GM19328 (cell line): ENCODE data around the gene STOM.

Source experiments
- ATAC-seq: cut with Tn5 transposase; IDR thresholded peaks from one replicate; pipeline ENCODE4 v1.9.1; 2021; ENCODE audit warnings: mild to moderate bottlenecking, moderate library complexity; ENCODE audit not compliant: unreplicated experiment

STOM gene

DNA sequence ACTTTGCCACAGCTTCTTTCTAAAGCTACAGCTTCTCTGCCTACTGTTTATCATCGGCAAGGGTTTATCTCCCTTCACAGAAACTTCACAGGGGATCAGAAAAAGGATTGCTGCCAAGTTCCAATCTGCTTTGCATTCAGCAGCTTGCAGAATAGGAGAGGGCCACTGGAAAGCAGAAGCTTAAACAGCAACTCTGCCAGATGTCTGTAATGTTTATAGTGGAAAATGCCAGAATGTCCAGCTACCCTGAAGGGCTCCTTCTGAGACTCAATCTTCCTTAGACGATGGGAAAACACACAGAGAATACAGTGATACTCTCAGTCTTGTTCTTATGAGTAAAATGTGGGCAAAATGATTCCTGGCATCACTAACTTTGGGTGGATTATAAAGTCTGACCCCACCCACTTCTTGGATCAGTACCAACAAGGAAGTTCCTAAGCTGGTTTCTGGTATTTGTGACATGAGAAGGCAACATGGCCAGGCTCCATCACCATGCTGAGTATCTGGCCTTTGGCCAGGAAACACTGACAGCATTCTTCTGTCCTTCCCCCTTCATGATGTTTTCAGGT lies 19.0 kb downstream of the STOM start:
- no peak for ATAC-seq

DNA sequence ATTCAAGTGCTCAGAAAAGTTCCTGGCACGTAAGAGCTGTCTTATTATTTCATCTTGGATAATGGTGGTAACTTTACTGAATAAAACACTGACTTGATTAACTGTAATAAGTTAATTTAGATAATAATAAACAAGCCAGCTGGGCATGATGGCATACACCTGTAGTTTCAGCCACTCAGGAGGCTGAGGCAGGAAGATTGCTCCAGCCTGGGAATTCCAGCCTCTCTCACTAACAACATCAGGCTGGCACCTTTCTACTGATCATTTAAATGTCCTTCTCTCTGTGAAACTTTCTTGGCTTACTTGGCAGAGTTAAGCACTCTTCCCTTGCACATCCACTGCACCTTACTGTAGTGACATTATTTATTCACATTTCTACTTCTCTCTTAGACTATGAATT lies 20.0 kb downstream of the STOM start:
- ATAC-seq = no peak

DNA sequence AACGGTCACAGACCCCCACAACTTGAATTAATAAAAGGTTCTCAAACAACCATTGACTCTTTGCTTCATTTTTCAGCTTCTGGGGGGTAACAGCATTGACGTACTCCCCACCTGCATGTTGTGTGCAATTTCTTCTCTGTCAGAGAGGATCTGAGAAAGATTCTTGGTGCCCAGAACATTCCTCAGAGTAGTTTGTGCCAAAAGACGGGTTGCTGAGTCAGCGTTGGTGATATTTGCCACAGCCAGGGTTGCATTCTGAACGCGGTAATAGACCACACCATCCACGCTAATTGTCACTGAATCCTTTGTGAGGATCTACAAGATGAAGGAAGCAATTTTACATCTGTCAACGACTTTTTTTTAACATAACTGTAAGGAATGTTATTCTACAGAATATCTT lies 21.0 kb downstream of the STOM start:
- no peak for ATAC-seq

- no peak for ATAC-seq
These were observed 21.8 kb downstream of the STOM start for GRCh38 chr9:121348221-121348620.

DNA sequence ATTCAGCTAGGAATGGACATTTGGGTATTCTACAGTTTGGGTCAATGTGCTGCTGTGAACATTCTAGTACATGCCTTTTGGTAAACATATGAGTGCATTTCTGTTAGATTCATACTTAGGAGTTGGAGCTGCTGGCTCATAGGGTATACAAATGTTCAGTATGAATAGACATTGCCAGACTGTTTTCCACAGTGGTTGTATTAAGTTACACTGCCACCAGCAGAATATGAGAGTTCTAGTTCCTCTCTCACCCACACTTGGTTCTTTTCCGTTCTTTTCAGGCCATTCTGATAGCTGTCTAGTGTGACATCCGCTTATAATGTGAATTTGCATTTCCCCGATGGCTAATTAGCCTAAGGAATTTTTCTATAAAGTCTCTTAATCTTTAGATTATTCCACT lies 25.0 kb downstream of the STOM start:
- no peak for ATAC-seq

GRCh38 chr9:121344184-121344583 lies 25.9 kb downstream of the STOM start:
- no peak for ATAC-seq

- no peak for ATAC-seq
These were observed 29.2 kb downstream of the STOM start for GRCh38 chr9:121340676-121341392.

DNA sequence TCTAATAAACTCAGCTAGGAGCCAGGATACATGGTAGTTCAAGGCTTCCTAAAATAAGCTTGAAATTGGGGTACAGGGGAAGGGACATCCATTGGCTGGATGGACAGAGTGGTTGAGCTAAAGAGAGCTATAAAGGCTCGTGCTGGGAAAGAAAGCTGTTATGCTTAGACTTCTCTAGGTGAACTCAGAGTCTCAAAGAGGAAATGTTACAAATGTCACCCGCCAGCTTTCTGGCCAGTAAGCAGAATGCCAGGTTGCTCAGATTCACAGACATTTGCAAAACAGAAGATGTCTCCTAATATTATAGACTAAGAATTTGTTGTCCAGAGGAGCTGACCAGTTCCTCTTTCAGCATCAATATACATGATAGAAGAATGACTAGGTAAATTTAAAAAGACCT lies 30.6 kb downstream of the STOM start:
- ATAC-seq = no peak

- ATAC-seq = no peak
These were observed 33.4 kb downstream of the STOM start for GRCh38 chr9:121336665-121337064.

- ATAC-seq = no peak
These were observed 35.9 kb downstream of the STOM start for GRCh38 chr9:121333950-121334773.

GRCh38 chr9:121331992-121332685 lies 37.9 kb downstream of the STOM start:
- ATAC-seq = no peak

DNA sequence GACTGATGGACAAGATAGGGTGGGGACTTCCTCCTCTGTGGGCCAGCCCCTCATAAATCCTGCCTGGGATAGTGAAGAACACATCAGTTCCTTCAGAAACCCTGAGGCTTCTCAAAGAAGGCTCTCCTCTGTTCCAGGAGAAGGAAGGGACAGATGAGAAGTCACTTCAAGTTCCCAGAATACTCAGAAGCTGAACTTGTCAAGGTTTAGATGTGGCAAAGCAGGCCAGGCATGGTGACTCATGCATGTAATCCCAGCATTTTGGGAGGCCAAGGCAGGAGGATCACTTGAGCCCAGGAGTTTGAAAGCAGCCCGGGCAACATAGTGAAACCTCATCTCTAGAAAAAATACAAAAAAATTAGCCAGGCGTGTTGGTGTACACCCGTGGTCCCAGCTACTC lies 38.5 kb downstream of the STOM start:
- ATAC-seq = no peak

GRCh38 chr9:121328876-121329681 lies 41.0 kb downstream of the STOM start:
- no peak for ATAC-seq

GRCh38 chr9:121328476-121328875 lies 41.6 kb downstream of the STOM start:
- ATAC-seq = no peak

DNA sequence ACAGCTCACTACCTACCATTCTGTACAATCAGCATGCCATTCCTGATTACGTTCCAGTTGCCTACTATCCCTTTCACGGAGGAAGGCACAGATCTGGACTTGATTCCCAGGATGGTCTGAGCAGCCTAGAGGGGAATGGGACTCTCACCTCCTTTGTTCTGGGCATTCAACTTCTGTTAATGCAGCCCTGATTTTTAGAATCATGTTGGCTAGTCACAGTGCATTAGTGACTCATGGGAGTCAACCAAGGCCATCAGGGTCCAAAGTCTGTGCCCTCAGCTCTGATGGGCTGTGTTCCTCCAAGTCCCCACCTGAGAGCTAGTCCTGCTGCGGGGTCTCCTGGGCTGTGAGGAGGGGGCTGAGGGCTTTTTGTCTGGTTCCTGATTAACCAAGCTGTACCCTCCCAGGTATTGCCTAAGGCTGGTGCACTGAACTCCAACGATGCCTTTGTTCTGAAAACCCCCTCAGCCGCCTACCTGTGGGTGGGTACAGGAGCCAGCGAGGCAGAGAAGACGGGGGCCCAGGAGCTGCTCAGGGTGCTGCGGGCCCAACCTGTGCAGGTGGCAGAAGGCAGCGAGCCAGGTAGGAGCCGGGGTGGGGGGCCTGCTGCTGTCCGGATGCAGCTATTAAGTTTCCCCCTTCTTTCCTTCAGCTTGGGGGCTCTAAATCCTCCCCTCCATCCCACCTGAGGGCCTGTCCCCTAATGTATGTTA lies 43.0 kb downstream of the STOM start:
- ATAC-seq = no peak

DNA sequence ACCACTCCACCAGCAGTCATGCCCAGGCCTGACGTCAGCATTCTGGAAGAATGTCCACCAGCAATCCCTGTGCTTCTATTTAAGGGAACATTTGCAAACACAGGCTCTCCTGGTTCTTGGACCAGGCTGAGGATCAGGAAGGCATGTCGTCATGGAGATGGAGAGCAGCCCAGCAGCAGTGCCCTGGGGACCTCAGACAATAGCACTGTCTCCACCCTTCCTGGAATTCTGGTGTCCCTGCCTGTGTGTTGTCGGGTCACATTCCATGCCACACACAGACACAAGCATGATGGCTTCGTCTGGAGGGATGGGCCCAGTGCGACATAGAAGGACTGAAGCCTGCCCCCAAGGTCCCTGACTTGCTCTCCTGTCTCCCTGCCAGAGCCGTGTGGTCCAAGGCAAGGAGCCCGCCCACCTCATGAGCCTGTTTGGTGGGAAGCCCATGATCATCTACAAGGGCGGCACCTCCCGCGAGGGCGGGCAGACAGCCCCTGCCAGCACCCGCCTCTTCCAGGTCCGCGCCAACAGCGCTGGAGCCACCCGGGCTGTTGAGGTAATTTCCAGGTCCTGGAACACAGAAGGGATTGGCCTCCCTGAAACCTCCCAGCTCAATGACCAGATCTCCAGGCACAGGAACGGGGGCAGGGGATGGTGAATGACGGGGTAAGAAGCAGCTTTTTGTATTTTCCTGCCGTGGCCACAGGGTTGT lies 43.8 kb downstream of the STOM start:
- ATAC-seq = no peak

- no peak for ATAC-seq
These were observed 44.7 kb downstream of the STOM start for GRCh38 chr9:121325387-121325786.

DNA sequence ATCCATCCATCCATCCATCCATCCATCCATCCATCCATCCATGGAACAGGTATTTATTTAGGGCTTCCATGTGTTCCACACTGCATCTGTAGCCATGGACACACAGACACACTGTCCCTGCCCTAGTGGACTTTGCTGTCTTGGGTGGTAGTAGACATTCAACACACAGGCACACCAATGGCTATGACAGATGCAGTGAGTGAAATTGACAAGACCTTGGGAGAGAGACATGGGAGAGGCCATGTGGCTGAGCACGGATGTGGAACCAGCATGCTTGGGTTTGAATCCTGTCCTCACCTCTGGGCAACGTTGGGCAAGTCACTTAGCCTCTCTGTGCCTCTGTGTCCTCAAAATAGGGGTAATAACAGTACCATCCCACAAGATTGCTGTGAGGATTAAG lies 45.3 kb downstream of the STOM start:
- ATAC-seq = no peak

GRCh38 chr9:121324316-121324715 lies 45.7 kb downstream of the STOM start:
- ATAC-seq = no peak
